HG03432 (cell line): Measurements from ENCODE around the gene TRIM73.
A peak's percentile ranks its signal among the peaks of the same experiment; 100 is the strongest.
"Not testable (repeated sequence)": the region's sequence is repeated elsewhere in the genome, so short reads cannot be mapped to it uniquely, and the experiment has no call there.

Source experiments
- ATAC-seq: cut with Tn5 transposase; IDR thresholded peaks from one replicate; pipeline ENCODE4 v1.9.1; 2021; ENCODE audit warnings: mild to moderate bottlenecking, moderate library complexity; ENCODE audit not compliant: unreplicated experiment

The TRIM73 gene

DNA sequence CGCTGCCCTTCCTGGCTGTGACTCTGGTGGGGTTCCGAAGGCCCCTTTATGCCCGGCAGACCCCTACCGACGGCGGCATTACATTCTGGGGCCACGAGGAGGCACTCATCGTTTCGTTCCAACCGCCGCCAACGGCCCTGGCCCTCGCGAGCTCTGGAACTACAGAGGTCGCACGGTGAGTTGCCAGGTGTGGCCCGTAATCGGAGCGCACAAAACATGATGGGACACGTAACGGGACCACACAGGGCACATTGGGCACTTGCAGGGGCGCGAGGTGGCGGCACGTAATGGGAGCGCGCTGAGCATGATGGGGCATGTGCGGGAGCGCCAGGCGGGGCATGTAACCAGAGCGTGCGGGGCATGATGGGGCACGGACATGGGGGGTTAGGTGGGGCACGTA, at the start of gene TRIM73:
TSS of gene TRIM73 (plus strand) at position 301 of the 400 bp plus-strand sequence. CDS start 3,305 bp downstream, outside the sequence.
- not testable (repeated sequence) for ATAC-seq

DNA sequence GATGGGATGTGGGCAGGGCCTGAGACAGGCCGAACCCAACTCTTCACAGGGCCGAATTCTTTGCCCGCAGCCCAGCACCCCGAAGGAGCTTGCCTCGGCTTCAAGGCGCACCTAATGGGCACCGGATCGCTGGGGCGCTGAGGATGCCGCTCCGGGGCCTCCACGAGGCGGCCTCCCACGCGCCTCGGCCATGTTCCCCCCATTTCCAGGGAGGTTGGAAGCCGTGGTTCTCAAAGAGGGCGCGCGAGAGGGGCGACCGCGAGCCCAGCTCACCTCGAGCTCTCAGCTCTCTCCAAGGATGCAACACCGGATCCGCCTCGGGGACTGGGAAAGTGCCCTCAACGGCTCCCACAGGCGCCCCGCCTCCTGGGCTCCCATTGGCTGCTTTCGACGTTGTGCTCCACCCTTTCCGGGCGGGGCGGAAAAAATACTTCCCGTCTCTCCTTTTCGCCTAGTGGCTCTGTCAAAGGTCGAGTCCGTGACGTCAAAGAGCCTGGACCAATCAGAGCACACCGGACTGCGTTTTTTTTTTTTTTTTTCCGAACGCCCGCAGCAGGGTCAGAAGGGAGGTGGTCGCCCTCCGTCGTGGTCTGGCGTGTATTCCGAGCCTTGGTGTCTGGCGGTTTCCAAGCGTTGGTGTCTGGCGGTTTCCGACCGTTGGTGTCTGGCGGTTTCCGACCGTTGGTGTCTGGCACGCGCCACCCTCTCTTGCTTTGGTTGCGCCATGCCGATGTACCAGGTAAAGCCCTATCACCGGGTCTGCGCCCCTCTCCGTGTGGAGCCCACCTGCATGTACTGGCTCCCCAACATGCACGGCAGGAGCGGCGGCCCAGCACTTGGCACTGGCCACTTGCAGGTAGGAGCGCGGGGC, 36.5 kb upstream of the TRIM73 start:
- peak; percentile 78 for ATAC-seq

GRCh38 chr7:75359542-75359848, 35.9 kb upstream of the TRIM73 start:
- ATAC-seq = peak; percentile 70

DNA sequence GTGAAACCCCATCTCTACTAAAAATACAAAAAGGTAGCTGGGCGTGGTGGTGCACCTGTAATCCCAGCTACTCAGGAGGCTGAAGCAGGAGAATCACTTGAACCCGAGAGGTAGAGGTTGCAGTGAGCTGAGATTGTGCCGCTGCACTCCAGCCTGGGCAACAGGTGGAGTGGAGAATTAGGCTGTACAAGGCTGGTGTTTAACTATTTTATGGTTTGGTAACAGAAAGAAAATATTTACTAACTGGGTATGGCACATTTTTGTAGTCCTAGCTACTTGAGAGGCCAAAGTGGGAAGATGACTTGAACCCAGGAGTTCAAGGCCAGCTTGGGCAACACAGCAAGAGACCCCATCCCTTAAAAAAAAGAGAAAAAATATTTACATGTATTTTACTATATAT, 31.4 kb upstream of the TRIM73 start:
- ATAC-seq = not testable (repeated sequence)

DNA sequence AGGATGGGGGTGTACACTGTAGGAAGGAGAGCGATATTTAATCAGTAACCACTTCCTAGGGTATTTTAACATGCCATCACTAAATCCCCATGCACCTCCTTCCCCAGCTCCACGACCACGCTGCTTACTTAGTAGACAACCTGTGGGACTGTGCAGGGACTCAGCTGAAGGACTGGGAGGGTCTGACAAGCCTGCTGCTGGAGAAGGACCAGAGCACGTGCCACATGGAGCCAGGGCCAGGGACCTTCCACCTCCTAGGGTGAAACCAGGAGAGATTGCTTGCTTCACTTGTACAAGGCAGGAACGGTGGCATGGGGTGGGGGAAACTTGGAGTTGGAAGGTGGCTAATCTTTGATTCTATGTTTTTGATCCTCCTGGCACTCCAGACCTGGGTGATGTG, 28.8 kb upstream of the TRIM73 start:
- not testable (repeated sequence) for ATAC-seq

GRCh38 chr7:75367313-75367712, 28.1 kb upstream of the TRIM73 start:
- ATAC-seq = not testable (repeated sequence)

GRCh38 chr7:75374144-75374518, 21.3 kb upstream of the TRIM73 start:
- not testable (repeated sequence) for ATAC-seq

GRCh38 chr7:75374519-75375317, 20.7 kb upstream of the TRIM73 start:
- not testable (repeated sequence) for ATAC-seq

DNA sequence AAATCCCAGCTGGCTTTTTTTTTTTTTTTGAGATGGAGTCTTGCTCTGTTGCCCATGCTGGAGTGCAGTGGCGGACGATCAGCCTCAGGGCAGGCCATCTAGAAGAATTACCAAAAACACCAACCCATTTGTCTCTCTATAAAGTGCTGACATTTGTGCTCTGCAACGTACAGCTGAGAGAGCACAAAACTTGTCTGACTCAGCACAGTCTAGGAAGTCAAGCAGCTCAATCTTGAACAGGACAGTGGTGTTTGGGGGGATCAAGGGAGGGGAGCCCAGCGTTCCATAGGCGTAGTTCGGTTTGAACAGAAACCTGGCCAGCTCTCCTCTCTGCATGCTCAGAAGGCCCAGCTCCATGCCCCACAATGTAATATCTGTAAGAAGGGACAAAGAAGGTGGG, 2.2 kb upstream of the TRIM73 start:
- not testable (repeated sequence) for ATAC-seq

- ATAC-seq = not testable (repeated sequence)
These were observed 2.4 kb downstream of the TRIM73 start for GRCh38 chr7:75397865-75398264.

DNA sequence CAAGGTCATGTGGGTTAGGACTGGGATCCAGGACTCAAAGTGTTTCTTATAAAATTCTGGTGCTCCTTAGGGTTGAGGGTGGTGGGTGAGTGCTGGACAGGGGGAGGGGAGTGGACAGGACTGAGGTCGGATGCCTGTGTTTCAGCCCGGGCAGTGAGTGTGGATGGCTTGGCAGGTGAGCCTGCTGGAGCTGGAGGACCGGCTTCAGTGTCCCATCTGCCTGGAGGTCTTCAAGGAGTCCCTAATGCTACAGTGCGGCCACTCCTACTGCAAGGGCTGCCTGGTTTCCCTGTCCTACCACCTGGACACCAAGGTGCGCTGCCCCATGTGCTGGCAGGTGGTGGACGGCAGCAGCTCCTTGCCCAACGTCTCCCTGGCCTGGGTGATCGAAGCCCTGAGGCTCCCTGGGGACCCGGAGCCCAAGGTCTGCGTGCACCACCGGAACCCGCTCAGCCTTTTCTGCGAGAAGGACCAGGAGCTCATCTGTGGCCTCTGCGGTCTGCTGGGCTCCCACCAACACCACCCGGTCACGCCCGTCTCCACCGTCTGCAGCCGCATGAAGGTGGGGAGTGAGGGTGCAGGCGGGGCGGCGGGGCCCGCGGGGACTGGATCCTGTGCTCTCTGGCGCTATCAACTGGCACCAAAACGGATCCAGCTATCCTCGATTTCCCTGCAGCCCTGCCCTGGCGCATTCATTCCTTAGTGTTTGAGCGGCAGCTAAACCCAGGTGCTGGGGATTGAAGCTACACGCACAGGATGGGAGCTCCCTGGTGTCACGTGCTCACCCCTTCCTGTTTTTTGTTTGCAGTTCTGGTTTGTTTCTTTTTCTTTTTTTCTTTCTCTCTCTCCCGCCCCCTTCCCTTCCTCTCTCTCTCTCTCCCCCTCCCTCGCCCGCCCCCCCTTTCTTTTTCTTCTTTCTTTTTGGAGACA, 3.6 kb downstream of the TRIM73 start:
- peak; percentile 53 for ATAC-seq

- not testable (repeated sequence) for ATAC-seq
These were observed 5.1 kb downstream of the TRIM73 start for GRCh38 chr7:75400575-75400974.

DNA sequence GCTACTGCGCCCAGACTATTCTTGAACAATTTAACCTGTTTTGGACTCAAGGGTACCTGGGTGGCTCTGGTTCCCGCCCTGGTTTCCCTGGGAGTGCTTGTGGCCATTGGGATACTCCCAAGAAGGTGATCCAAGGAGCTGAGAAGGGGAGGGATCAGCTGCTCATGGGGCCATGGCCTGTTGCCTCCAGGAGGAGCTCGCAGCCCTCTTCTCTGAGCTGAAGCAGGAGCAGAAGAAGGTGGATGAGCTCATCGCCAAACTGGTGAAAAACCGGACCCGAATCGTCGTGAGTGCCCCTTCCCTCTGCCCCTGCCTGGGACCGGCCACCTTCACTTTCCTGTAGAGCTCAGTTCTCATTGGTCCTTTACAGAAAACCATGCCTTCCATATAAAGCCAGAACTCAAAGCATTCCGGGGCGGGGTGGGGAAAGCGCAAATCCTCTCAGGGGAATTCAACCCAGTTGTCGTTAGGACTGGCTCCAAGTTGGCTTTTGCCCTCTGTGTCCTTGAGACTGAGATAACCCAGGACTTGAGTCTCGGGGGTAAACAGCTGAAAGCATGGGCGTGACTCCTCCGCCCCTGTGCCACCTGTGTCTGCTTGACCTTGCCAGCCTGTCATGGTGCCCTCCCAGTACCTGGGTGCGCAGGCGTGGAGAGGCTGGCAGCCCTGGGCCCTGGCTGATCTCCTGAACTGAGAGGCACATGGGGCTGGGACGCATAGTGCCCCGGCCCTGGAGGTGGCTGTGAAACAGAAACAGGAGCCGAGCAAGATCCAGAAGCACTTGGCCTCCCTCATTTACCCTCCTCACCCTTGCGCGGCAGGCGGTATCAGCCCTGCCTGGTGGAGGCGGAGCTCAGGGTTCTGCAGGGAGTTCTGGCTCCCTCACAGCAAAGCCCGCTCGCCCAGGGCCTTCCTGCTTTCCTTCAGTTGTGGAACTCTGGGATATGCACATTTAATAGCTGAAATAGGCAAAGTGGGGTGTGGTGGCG, 8.3 kb downstream of the TRIM73 start:
- ATAC-seq = not testable (repeated sequence)

DNA sequence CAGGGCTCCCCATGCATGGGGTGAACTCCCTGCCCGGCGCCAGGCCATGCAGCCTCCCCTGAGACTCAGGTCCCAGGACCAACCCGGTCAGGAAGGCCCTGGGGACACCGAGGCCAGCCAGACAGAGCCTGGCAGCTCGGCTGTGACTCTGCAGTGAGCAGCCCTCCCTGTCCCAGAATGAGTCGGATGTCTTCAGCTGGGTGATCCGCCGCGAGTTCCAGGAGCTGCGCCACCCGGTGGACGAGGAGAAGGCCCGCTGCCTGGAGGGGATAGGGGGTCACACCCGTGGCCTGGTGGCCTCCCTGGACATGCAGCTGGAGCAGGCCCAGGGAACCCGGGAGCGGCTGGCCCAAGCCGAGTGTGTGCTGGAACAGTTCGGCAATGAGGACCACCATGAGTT, 9.2 kb downstream of the TRIM73 start:
- not testable (repeated sequence) for ATAC-seq

DNA sequence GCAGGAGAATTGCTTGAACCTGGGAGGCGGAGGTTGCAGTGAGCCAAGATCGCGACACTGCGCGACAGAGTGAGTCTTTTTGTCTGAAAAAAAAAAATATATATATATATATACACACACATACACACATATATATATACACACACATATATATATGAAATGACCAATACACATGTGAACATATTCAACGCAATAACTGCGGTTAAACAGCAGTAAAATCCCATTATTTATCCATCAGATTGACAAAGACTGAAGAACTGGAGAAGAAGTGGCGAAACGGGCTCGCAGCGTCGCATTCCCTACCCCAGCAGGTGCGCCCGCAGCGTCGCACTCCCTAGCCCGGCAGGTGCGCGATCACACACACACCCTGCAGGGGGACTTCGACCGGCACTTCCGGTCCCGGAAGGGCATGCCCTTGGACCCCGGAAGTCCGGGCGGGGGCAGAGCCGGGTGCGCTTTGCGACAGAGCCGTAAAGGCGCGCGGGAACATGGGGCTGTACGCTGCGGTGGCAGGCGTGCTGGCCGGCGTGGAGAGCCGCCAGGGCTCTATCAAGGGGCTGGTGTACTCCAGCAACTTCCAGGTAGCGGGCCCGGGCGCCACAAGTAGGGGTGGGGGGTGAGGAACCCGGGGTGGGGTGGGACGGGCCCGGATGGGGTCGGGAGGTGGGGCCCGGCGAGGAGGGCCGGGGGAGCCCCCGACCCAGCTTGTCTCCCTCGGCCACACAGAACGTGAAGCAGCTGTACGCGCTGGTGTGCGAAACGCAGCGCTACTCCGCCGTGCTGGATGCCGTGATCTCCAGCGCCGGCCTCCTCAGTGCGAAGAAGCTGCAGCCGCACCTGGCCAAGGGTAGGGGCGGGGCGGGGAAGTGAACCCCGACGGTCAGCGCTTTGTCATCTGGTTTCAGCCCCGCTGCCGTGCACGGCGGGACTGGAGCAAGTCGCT, 14.7 kb downstream of the TRIM73 start:
- ATAC-seq = peak; percentile 88

- peak; percentile 10 for ATAC-seq
These were observed 15.4 kb downstream of the TRIM73 start for GRCh38 chr7:75410823-75411173.

DNA sequence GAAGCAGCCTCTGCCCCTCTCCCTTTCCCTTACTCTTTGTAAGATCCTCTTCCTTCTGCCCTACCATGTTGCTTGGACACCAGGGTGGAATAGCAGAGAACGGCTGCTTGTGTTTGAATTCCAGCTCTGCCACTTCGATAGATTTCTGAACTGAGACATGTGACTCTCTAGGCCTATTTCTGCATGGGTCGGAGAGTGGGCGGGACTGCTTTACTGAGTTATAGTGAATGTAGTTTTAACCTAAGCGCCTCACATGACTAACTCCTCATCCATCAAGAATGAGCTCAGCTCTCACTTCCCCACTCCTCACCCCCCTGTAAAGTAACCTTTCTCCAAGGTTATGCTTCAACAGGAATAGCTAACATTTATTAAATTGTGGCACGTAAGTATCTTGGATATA, 18.8 kb downstream of the TRIM73 start:
- not testable (repeated sequence) for ATAC-seq

- not testable (repeated sequence) for ATAC-seq
These were observed 19.4 kb downstream of the TRIM73 start for GRCh38 chr7:75414708-75415427.
